GM23338 (cell line): Measurements from ENCODE around the gene CDH4. TPM values are rescaled to one million over a fixed set of nuclear protein-coding genes. Genes with fewer than 3 reads are reported as not detected.

Experiments
- ATAC-seq: fragments of 200-7000 bp; cut with Tn5 transposase; 3 replicates; pipeline ENCODE4 v1.9.1; 2020
- DNase-seq: peaks from one replicate; pipeline ENCODE4 v3.0.0-alpha.2; 2015; ENCODE audit warnings: low spot score
- H2AFZ ChIP-seq: fragments of 200-600 bp; sonication (generic); 2 replicates; pipeline ENCODE4 v1.8.0; 2016; ENCODE audit warnings: antibody characterized with exemption, mild to moderate bottlenecking, moderate library complexity
- H3F3A ChIP-seq: fragments of 200-600 bp; sonication (generic); replicated peaks from 2 replicates; pipeline ENCODE4 v1.8.0; 2017; ENCODE audit warnings: antibody characterized with exemption, mixed run types, low read depth
- H3K27ac ChIP-seq: fragments of 200-600 bp; sonication (generic); 2 replicates; pipeline ENCODE4 v1.6.1; 2016; ENCODE audit warnings: low read depth
- H3K27me3 ChIP-seq: fragments of 200-600 bp; sonication (generic); 2 replicates; pipeline ENCODE4 v1.8.0; 2016; ENCODE audit warnings: mild to moderate bottlenecking, mixed run types, moderate library complexity; ENCODE audit not compliant: insufficient read depth
- H3K36me3 ChIP-seq: fragments of 200-600 bp; sonication (generic); 2 replicates; pipeline ENCODE4 v1.8.0; 2016; ENCODE audit warnings: mild to moderate bottlenecking; ENCODE audit not compliant: insufficient read depth
- H3K4me1 ChIP-seq: fragments of 200-600 bp; sonication (generic); 2 replicates; pipeline ENCODE4 v1.8.0; 2016; ENCODE audit warnings: mild to moderate bottlenecking, moderate library complexity; ENCODE audit not compliant: insufficient read depth
- H3K4me2 ChIP-seq: fragments of 200-600 bp; sonication (generic); 2 replicates; pipeline ENCODE4 v1.7.1; 2017; ENCODE audit warnings: mixed run types
- H3K4me3 ChIP-seq: fragments of 200-600 bp; sonication (generic); 2 replicates; pipeline ENCODE4 v1.6.1; 2016; ENCODE audit warnings: mixed run types
- H3K79me2 ChIP-seq: fragments of 200-600 bp; sonication (generic); replicated peaks from 2 replicates; pipeline ENCODE4 v1.8.0; 2017; ENCODE audit warnings: mild to moderate bottlenecking; ENCODE audit not compliant: insufficient read depth
- H3K9me2 ChIP-seq: fragments of 200-600 bp; sonication (generic); 2 replicates; pipeline ENCODE4 v1.8.0; 2017; ENCODE audit not compliant: insufficient read depth
- H4K20me1 ChIP-seq: fragments of 200-600 bp; sonication (generic); replicated peaks from 2 replicates; pipeline ENCODE4 v1.8.0; 2017; ENCODE audit warnings: mild to moderate bottlenecking; ENCODE audit not compliant: insufficient read depth
- H3K27ac Mint-ChIP-seq: 2 replicates; pipeline ENCODE4 v1.8.0; 2020; ENCODE audit warnings: inconsistent platforms, mild to moderate bottlenecking, moderate library complexity, mixed read lengths
- H3K27me3 Mint-ChIP-seq: 3 replicates; pipeline ENCODE4 v1.8.0; 2022; ENCODE audit warnings: low read depth, mild to moderate bottlenecking, moderate library complexity, mixed read lengths, inconsistent platforms; ENCODE audit not compliant: insufficient read depth, poor library complexity
- H3K36me3 Mint-ChIP-seq: 3 replicates; pipeline ENCODE4 v1.8.0; 2021; ENCODE audit warnings: low read depth, mild to moderate bottlenecking, inconsistent platforms, moderate library complexity, mixed read lengths
- H3K4me1 Mint-ChIP-seq: 3 replicates; pipeline ENCODE4 v1.8.0; 2020; ENCODE audit warnings: mild to moderate bottlenecking, inconsistent platforms, mixed read lengths
- H3K4me3 Mint-ChIP-seq: 3 replicates; pipeline ENCODE4 v1.8.0; 2021; ENCODE audit warnings: moderate library complexity, mild to moderate bottlenecking, inconsistent platforms, mixed read lengths
- H3K9me3 Mint-ChIP-seq: 3 replicates; pipeline ENCODE4 v1.8.0; 2020; ENCODE audit warnings: moderate library complexity, mild to moderate bottlenecking, inconsistent platforms, mixed read lengths
- CREB1 ChIP-seq: fragments of 250-450 bp; sonication (Bioruptor Pico); IDR thresholded peaks from 2 replicates; pipeline ENCODE4 v1.5.0; 2020; ENCODE audit warnings: low read depth, mild to moderate bottlenecking, moderate library complexity
- CTCF ChIP-seq, 2 experiments: fragments of 200-600 bp in 1 of 2; sonication (generic) in 1 of 2; conservative IDR thresholded peaks; 2 replicates each; pipeline versions ENCODE4 v1.5.1 to v1.6.1; 2016 to 2017; ENCODE audit warnings: antibody characterized with exemption in 2 of 2, low read depth in 2 of 2, mild to moderate bottlenecking in 2 of 2, moderate library complexity in 1 of 2
- ETS1 ChIP-seq: IDR thresholded peaks from 2 replicates; pipeline ENCODE4 v1.6.1; 2016; ENCODE audit warnings: antibody characterized with exemption
- EZH2 ChIP-seq: fragments of 200-600 bp; sonication (generic); IDR thresholded peaks from one replicate; pipeline ENCODE4 v1.8.0; 2017; ENCODE audit warnings: antibody characterized with exemption, mild to moderate bottlenecking, low read depth; ENCODE audit not compliant: unreplicated experiment
- EZH2phosphoT487 ChIP-seq: fragments of 200-600 bp; sonication (generic); IDR thresholded peaks from one replicate; pipeline ENCODE4 v1.8.1; 2018; ENCODE audit warnings: antibody characterized with exemption; ENCODE audit not compliant: unreplicated experiment
- JUNB ChIP-seq: IDR thresholded peaks from one replicate; pipeline ENCODE4 v1.6.1; 2016; ENCODE audit warnings: antibody characterized with exemption; ENCODE audit not compliant: unreplicated experiment
- NANOG ChIP-seq: IDR thresholded peaks from 2 replicates; pipeline ENCODE4 v1.6.1; 2016; ENCODE audit warnings: antibody characterized with exemption, borderline replicate concordance
- POLR2AphosphoS5 ChIP-seq: IDR thresholded peaks from 2 replicates; pipeline ENCODE4 v1.6.1; 2016; ENCODE audit warnings: antibody characterized with exemption, low read depth
- REST ChIP-seq: IDR thresholded peaks from one replicate; pipeline ENCODE4 v1.6.1; 2018; ENCODE audit warnings: antibody characterized with exemption; ENCODE audit not compliant: unreplicated experiment
- STAT1 ChIP-seq: IDR thresholded peaks from one replicate; pipeline ENCODE4 v1.6.1; 2016; ENCODE audit warnings: antibody characterized with exemption; ENCODE audit not compliant: unreplicated experiment
- ZNF114 ChIP-seq: fragments of 250-450 bp; sonication (Bioruptor Pico); IDR thresholded peaks from 2 replicates; pipeline ENCODE4 v1.5.0; 2020; ENCODE audit warnings: mild to moderate bottlenecking, moderate library complexity
- ZNF331 ChIP-seq: fragments of 250-450 bp; sonication (Bioruptor Pico); IDR thresholded peaks from 2 replicates; pipeline ENCODE4 v1.5.0; 2020; ENCODE audit warnings: low read depth, mild to moderate bottlenecking, moderate library complexity
- ZNF462 ChIP-seq: fragments of 250-450 bp; sonication (Bioruptor Pico); IDR thresholded peaks from 2 replicates; pipeline ENCODE4 v1.5.0; 2020; ENCODE audit warnings: mild to moderate bottlenecking, moderate library complexity
- polyA plus RNA-seq: library from polyadenylated mRNA; unstranded; fragments of >200 nt; fragmentation: Nextera tagmentation; extraction: Ambion mirVana; gene quantifications from 2 replicates; pipeline ENCODE4 v1.2.1, GENCODE V29; 2016
- total RNA-seq: library from RNA; depleted of rRNA; stranded (reverse); fragments of >200 nt; shearing (Covaris generic); gene quantifications from 2 replicates; pipeline ENCODE4 v1.2.3, GENCODE V29; 2014

Gene CDH4
- total and polyA plus RNA-seq, 2 experiments from 2014 or later = 1.2 to 4.2 TPM

- Mint-ChIP-seq H3K4me3 (no peak overlapping the region), H3K9me3 (no peaks in the 10 kb centered on the region; the same call in 2 of the 3 replicates), H3K27me3 (peaks cover 20% of the 10 kb centered on the region), H3K27ac (no peak overlapping the region), H3K4me1 (peaks cover 10% of the 10 kb centered on the region), H3K36me3 (no peaks in the 10 kb centered on the region)
- TF ChIP-seq CREB1 (CRISPR knock-in tag) (no peak), NANOG (no peak), CTCF (conservative IDR thresholded peaks at IDR 0.05; ENCODE audit: low read depth in 2 of 2) (no peak), ZNF114 (CRISPR knock-in tag) (no peak), ZNF331 (no peak), POLR2AphosphoS5 (no peak), EZH2phosphoT487 (no peak), ZNF462 (no peak), EZH2 (no peak), REST (no peak), STAT1 (no peak), ETS1 (no peak), JUNB (no peak)
- Histone ChIP-seq H3K79me2 (no peaks in the 10 kb centered on the region), H2AFZ (no peak overlapping the region), H3K4me1 (no peaks in the 10 kb centered on the region), H3K4me3 (no peak overlapping the region), H3F3A (no peaks in the 10 kb centered on the region), H3K9me2 (no peaks in the 10 kb centered on the region), H3K27ac (no peak overlapping the region), H3K27me3 (no peaks in the 10 kb centered on the region), H3K4me2 (no peak overlapping the region), H3K36me3 (no peaks in the 10 kb centered on the region), H4K20me1 (no peaks in the 10 kb centered on the region)
- ATAC-seq = no peak
- no peak for DNase-seq
These were observed 426.4 kb downstream of the CDH4 start for GRCh38 chr20:61678437-61678836.
